Measurements from ENCODE around the gene SLC49A4. TPM values are rescaled to one million over a fixed set of nuclear protein-coding genes. Genes with fewer than 3 reads are reported as not detected.

Gene SLC49A4
- total and polyA plus RNA-seq, 2 of the 13 experiments (the other 11 are each of a cell fraction or from before 2014, with no cell fraction given): 6.5 to 16.3 TPM

DNA sequence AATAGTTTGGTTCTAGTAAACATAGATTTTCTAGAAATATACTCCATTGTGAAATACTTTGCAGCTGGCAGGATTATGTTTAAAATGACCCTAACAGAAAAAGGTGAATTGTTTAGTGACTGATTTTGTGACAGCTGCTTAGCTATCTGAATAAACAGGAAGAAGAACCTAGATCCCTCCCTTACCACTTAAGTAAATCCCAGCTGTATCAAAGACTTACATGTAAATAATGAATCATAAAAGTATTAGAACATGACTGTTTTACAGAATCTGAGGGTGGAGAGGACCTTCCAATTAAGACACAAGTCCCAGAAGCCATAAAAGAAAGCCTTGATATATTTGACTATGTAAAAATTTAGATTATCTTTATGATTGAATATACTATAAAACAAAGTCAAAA lies 15.9 kb downstream of the SLC49A4 start:
- H4K20me1 ChIP-seq (ENCODE audit: insufficient read depth, low read length): no peaks in the 10 kb centered on the region
- H3K79me2 ChIP-seq (ENCODE audit: insufficient read depth, low read length): no peaks in the 10 kb centered on the region
- FAIRE-seq (no peak), ATAC-seq (no peak), DNase-seq (ENCODE audit: low spot score) (no peak)
- in situ Hi-C loops (cut with HindIII; ENCODE audit: extremely low pct_ligation_motif_present, low pct_unique_long_range_greater_than_20kb) (no loop called here), intact Hi-C loops (cut with micrococcal nuclease; ENCODE audit: unreplicated experiment) (no loop called here)
- no peaks in the 10 kb centered on the region for H3K27me3 ChIP-seq (ENCODE audit: control insufficient read depth in 1 of 2, insufficient read depth in 2 of 2, low read length in 2 of 2)
- no peaks in the 10 kb centered on the region for H3K9me3 ChIP-seq (ENCODE audit: low read length)
- H3K9ac ChIP-seq (ENCODE audit: insufficient read depth, low read depth, low read length): no peak overlapping the region
- H3K4me3 ChIP-seq (replicated peaks in 1 of 3; ENCODE audit: insufficient read depth in 1 of 3, low read depth in 2 of 3, low read length in 3 of 3): no peak overlapping the region
- peaks cover 0 to 7% of the 10 kb centered on the region in 2 experiments; a peak in 1 of 5 replicates for H3K36me3 ChIP-seq (replicated peaks in 1 of 2; ENCODE audit: control insufficient read depth in 1 of 2, insufficient read depth in 2 of 2, low read length in 2 of 2)
- ChIA-PET CTCF (ENCODE audit: low intra/inter-chr PET ratio, low total read pairs) (no interaction called here), POLR2A (no interaction called here)
- H3K4me2 ChIP-seq (ENCODE audit: low read depth, low read length): no peak overlapping the region
- no TSS peak for BruUV-seq (replicated peaks)
- H3K4me1 ChIP-seq (ENCODE audit: insufficient read depth, low read length): no peaks in the 10 kb centered on the region
- H2AFZ ChIP-seq (ENCODE audit: low read length): no peak overlapping the region
- no peak overlapping the region for H3K27ac ChIP-seq (ENCODE audit: extremely low read length, insufficient read depth, low read length)
- TF ChIP-seq, protein P1, sequence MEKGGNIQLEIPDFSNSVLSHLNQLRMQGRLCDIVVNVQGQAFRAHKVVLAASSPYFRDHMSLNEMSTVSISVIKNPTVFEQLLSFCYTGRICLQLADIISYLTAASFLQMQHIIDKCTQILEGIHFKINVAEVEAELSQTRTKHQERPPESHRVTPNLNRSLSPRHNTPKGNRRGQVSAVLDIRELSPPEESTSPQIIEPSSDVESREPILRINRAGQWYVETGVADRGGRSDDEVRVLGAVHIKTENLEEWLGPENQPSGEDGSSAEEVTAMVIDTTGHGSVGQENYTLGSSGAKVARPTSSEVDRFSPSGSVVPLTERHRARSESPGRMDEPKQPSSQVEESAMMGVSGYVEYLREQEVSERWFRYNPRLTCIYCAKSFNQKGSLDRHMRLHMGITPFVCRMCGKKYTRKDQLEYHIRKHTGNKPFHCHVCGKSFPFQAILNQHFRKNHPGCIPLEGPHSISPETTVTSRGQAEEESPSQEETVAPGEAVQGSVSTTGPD (CRISPR knock-in tag; IDR thresholded peaks at IDR 0.05): no peak
- TF ChIP-seq ZNF746 (CRISPR knock-in tag; IDR thresholded peaks at IDR 0.05): no peak
- no peak for TF ChIP-seq IKZF4 (CRISPR knock-in tag; IDR thresholded peaks at IDR 0.05; ENCODE audit: borderline replicate concordance, low read depth, not compliant biosample characterization)
- TF ChIP-seq SMAD3 (CRISPR knock-in tag; IDR thresholded peaks at IDR 0.05): no peak
- no peak for TF ChIP-seq TEAD2 (CRISPR knock-in tag; IDR thresholded peaks at IDR 0.05)
- no peak for TF ChIP-seq LCORL (IDR thresholded peaks at IDR 0.05)
- no peak for TF ChIP-seq LCORL (CRISPR knock-in tag; IDR thresholded peaks at IDR 0.05)
- no peak for TF ChIP-seq KDM6A (CRISPR knock-in tag; IDR thresholded peaks at IDR 0.05; ENCODE audit: low read depth)
- no peak for TF ChIP-seq ZNF318 (CRISPR knock-in tag; IDR thresholded peaks at IDR 0.05)
- no peak for TF ChIP-seq ARHGAP35 (CRISPR knock-in tag; IDR thresholded peaks at IDR 0.05; ENCODE audit: borderline replicate concordance)
- TF ChIP-seq TOE1 (CRISPR knock-in tag; IDR thresholded peaks at IDR 0.05): no peak
- TF ChIP-seq ZNF17 (CRISPR knock-in tag; IDR thresholded peaks at IDR 0.05): no peak
- no peak for TF ChIP-seq FOXK2 (IDR thresholded peaks at IDR 0.05)
- TF ChIP-seq GABPA (IDR thresholded peaks at IDR 0.05; ENCODE audit: low read depth, low read length): no peak
- no peak for TF ChIP-seq GABPA (CRISPR knock-in tag; IDR thresholded peaks at IDR 0.05; ENCODE audit: low read depth)
- no peak for TF ChIP-seq SMYD3 (CRISPR knock-in tag; IDR thresholded peaks at IDR 0.05)
- TF ChIP-seq ZNF329 (CRISPR knock-in tag; IDR thresholded peaks at IDR 0.05; ENCODE audit: low read depth): no peak
- no peak for TF ChIP-seq RFX1 (IDR thresholded peaks at IDR 0.05)

Measured in HepG2 (cell line).